Measurements from ENCODE around the gene RPS21.

DNA sequence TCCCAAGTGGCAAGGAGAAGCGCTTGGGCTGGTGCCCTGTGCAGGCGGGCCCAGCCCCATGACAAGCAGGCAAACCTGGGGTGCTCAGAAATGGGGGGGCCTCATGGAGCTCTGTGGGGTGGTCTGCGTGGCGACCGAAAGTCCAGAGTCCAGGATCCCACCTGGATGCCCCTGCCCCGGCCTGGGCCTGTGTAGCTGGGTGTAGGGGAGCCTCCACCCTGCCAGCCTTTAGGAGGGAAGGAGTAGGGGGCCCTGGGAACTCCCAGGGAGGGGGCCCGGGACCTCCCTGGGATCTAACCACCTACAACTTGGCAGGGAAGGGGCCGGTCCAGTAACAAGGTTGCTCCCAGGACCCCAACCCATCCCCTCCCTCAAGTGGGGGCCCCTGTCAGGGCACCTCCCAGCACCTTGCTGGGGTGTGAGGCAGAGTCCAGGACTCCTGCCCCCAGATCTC is 15.3 kb upstream of the RPS21 start:
- no peak for TF ChIP-seq CTCF (IDR thresholded peaks at IDR 0.05 in 2 of 3, conservative IDR thresholded peaks at IDR 0.05 in 1 of 3; ENCODE audit: borderline replicate concordance in 1 of 3, insufficient read depth in 1 of 3, low read depth in 2 of 3, low read length in 2 of 3)
- no peak for TF ChIP-seq EZH2phosphoT487 (IDR thresholded peaks at IDR 0.05; ENCODE audit: borderline replicate concordance)
- no peak for TF ChIP-seq SP1 (IDR thresholded peaks at IDR 0.05; ENCODE audit: low read depth)
- TF ChIP-seq RAD21 (IDR thresholded peaks at IDR 0.05; ENCODE audit: low read depth): no peak
- TF ChIP-seq JUND (IDR thresholded peaks at IDR 0.05): no peak
- no peak for TF ChIP-seq SIN3A (IDR thresholded peaks at IDR 0.05; ENCODE audit: low read depth)
- TF ChIP-seq ZNF274 (IDR thresholded peaks at IDR 0.05; ENCODE audit: low read depth, low read length): no peak
- TF ChIP-seq POLR2AphosphoS5 (IDR thresholded peaks at IDR 0.05; ENCODE audit: low read depth, low read length): no peak
- TF ChIP-seq REST (IDR thresholded peaks at IDR 0.05; ENCODE audit: low read depth): no peak
- TF ChIP-seq EZH2 (IDR thresholded peaks at IDR 0.05): no peak
- TF ChIP-seq TCF7L2 (IDR thresholded peaks at IDR 0.05; ENCODE audit: borderline replicate concordance, extremely low read depth, insufficient read depth, insufficient read length): no peak
- TF ChIP-seq YY1 (IDR thresholded peaks at IDR 0.05; ENCODE audit: extremely low read depth, insufficient replicate concordance, low read depth, low read length): no peak
- TF ChIP-seq, protein P1, sequence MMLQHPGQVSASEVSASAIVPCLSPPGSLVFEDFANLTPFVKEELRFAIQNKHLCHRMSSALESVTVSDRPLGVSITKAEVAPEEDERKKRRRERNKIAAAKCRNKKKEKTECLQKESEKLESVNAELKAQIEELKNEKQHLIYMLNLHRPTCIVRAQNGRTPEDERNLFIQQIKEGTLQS (IDR thresholded peaks at IDR 0.05): no peak
- no peak for TF ChIP-seq EGR1 (IDR thresholded peaks at IDR 0.05; ENCODE audit: low read depth)

Measured in HCT116 (cell line).